SK-N-SH (cell line): ENCODE data around the gene FCAMR.

ENCODE experiments used
- EP300 ChIP-seq, 2 experiments: IDR thresholded peaks; 2 replicates each; pipeline versions ENCODE4 v1.4.0 to v1.6.1; 2012; ENCODE audit warnings: borderline replicate concordance in 1 of 2, low read depth in 1 of 2, low read length in 1 of 2
- EZH2phosphoT487 ChIP-seq: fragments of 200-600 bp; sonication (generic); IDR thresholded peaks from 2 replicates; pipeline ENCODE4 v1.6.1; 2017; ENCODE audit warnings: low read depth, mixed run types, mild to moderate bottlenecking, antibody characterized with exemption, moderate library complexity, borderline replicate concordance
- JUND ChIP-seq: IDR thresholded peaks from 2 replicates; pipeline ENCODE4 v1.4.0; 2012
- RAD21 ChIP-seq: IDR thresholded peaks from 2 replicates; pipeline ENCODE4 v1.6.1; 2012; ENCODE audit warnings: mild to moderate bottlenecking, low read length
- RFX5 ChIP-seq: IDR thresholded peaks from 2 replicates; pipeline ENCODE4 v1.6.1; 2012; ENCODE audit warnings: mild to moderate bottlenecking, improper control_type of control experiment, low read length
- TCF12 ChIP-seq: IDR thresholded peaks from 2 replicates; pipeline ENCODE4 v1.4.0; 2012

- TF ChIP-seq RFX5 (no peak), TCF12 (no peak), EP300 (IDR thresholded peaks at IDR 0.05; ENCODE audit: borderline replicate concordance in 1 of 2, low read depth in 1 of 2, low read length in 1 of 2) (no peak), JUND (no peak), RAD21 (no peak), EZH2phosphoT487 (no peak)
Measured at GRCh38 chr1:206975306-206975705, 5.0 kb upstream of the FCAMR start.
